GM23248 (cell line): ENCODE measurements around the gene SIRT1.

Experiments
- EZH2 ChIP-seq: fragments of 200-600 bp; sonication (generic); IDR thresholded peaks from 2 replicates; pipeline ENCODE4 v1.6.1; 2018; ENCODE audit warnings: antibody characterized with exemption, mild to moderate bottlenecking; ENCODE audit not compliant: insufficient read depth, poor library complexity, severe bottlenecking
- EZH2phosphoT487 ChIP-seq: fragments of 200-600 bp; sonication (generic); IDR thresholded peaks from 2 replicates; pipeline ENCODE4 v1.6.1; 2018; ENCODE audit warnings: antibody characterized with exemption, moderate library complexity, mild to moderate bottlenecking, low read depth; ENCODE audit not compliant: insufficient read depth

GRCh38 chr10:67864607-67865371 is 19.7 kb upstream of the SIRT1 start:
- TF ChIP-seq EZH2phosphoT487 (no peak), EZH2 (no peak)
